D721Med (cell line): ENCODE results near the gene IGDCC3.
"Not testable (repeated sequence)": the region's sequence is repeated elsewhere in the genome, so short reads cannot be mapped to it uniquely, and the experiment has no call there.

Experiments used
- DNase-seq: peaks from one replicate; pipeline ENCODE4 v3.0.0; 2011; ENCODE audit warnings: low spot score; ENCODE audit not compliant: insufficient read length
- FAIRE-seq: peaks from 2 replicates; lab custom pipeline; 2011; peaks lifted over from hg19 to GRCh38; lab: Jason Lieb, UNC
- CTCF ChIP-seq: IDR thresholded peaks from 2 replicates; pipeline ENCODE4 v1.5.1; 2012; ENCODE audit warnings: mild to moderate bottlenecking, control low read depth; ENCODE audit not compliant: insufficient read depth; ENCODE audit errors: missing control alignments

IGDCC3 gene

GRCh38 chr15:65355173-65355987 is 22.4 kb downstream of the IGDCC3 start:
- no peak for TF ChIP-seq CTCF

GRCh38 chr15:65354835-65355172 is 23.0 kb downstream of the IGDCC3 start:
- FAIRE-seq (no peak), DNase-seq (no peak)
- no peak for TF ChIP-seq CTCF

More at GRCh38 chr15:65355173-65355987, 22.4 kb downstream of the IGDCC3 start:
- DNase-seq (peak; percentile 54), FAIRE-seq (no peak)

GRCh38 chr15:65351972-65352371 is 25.8 kb downstream of the IGDCC3 start:
- not testable (repeated sequence) for DNase-seq, FAIRE-seq

- FAIRE-seq (no peak), DNase-seq (no peak)
- no peak for TF ChIP-seq CTCF
Measured at GRCh38 chr15:65349338-65349737, 28.5 kb downstream of the IGDCC3 start.

- not testable (repeated sequence) for DNase-seq, FAIRE-seq
Measured at GRCh38 chr15:65347756-65348155, 30.0 kb downstream of the IGDCC3 start.

- FAIRE-seq, result no peak
- TF ChIP-seq CTCF, result no peak
Measured at GRCh38 chr15:65346856-65347598, 30.8 kb downstream of the IGDCC3 start.

GRCh38 chr15:65344914-65345275 is 32.9 kb downstream of the IGDCC3 start:
- no peak for FAIRE-seq
- no peak for DNase-seq
- TF ChIP-seq CTCF, result no peak

More at GRCh38 chr15:65346856-65347598, 30.8 kb downstream of the IGDCC3 start:
- no peak for DNase-seq

GRCh38 chr15:65344214-65344913 is 33.4 kb downstream of the IGDCC3 start:
- no peak for FAIRE-seq
- no peak for TF ChIP-seq CTCF
- no peak for DNase-seq
